Endothelial cell (in vitro differentiated cells): Measurements from ENCODE around the gene COBLL1. TPM values are rescaled to one million over a fixed set of nuclear protein-coding genes. Genes with fewer than 3 reads are reported as not detected.

Experiments used
- DNase-seq: peaks from one replicate; pipeline ENCODE4 v3.0.0; 2021; ENCODE audit warnings: low spot score
- H3K27ac Mint-ChIP-seq: one replicate; pipeline ENCODE4 v1.8.0; 2021; ENCODE audit warnings: mixed read lengths, inconsistent platforms; ENCODE audit not compliant: unreplicated experiment
- H3K27me3 Mint-ChIP-seq: one replicate; pipeline ENCODE4 v1.8.0; 2021; ENCODE audit warnings: mild to moderate bottlenecking, moderate library complexity, mixed read lengths, inconsistent platforms; ENCODE audit not compliant: unreplicated experiment
- H3K36me3 Mint-ChIP-seq: one replicate; pipeline ENCODE4 v1.8.0; 2021; ENCODE audit warnings: mild to moderate bottlenecking, low read depth, mixed read lengths, inconsistent platforms; ENCODE audit not compliant: unreplicated experiment
- H3K4me1 Mint-ChIP-seq: one replicate; pipeline ENCODE4 v1.8.0; 2021; ENCODE audit warnings: mild to moderate bottlenecking, mixed read lengths, inconsistent platforms; ENCODE audit not compliant: unreplicated experiment
- H3K4me3 Mint-ChIP-seq: one replicate; pipeline ENCODE4 v1.8.0; 2021; ENCODE audit warnings: mild to moderate bottlenecking, mixed read lengths, inconsistent platforms; ENCODE audit not compliant: unreplicated experiment
- H3K9me3 Mint-ChIP-seq: one replicate; pipeline ENCODE4 v1.8.0; 2021; ENCODE audit warnings: mixed read lengths, inconsistent platforms; ENCODE audit not compliant: unreplicated experiment
- CTCF ChIP-seq: fragments of 200-600 bp; sonication (generic); IDR thresholded peaks from one replicate; pipeline ENCODE4 v1.5.0; 2021; ENCODE audit warnings: antibody characterized with exemption; ENCODE audit not compliant: unreplicated experiment
- total RNA-seq: library from RNA; stranded (reverse); fragmentation: NEBNext Ultra II Directional; extraction: Animal tissue kit (Norgen Biotek cat#: 25700); gene quantifications from one replicate; pipeline ENCODE4 v1.2.1, GENCODE V29; 2021; ENCODE audit not compliant: unreplicated experiment

The COBLL1 gene
- total RNA-seq, 1 donor from 2014 or later, result 46.6 TPM

DNA sequence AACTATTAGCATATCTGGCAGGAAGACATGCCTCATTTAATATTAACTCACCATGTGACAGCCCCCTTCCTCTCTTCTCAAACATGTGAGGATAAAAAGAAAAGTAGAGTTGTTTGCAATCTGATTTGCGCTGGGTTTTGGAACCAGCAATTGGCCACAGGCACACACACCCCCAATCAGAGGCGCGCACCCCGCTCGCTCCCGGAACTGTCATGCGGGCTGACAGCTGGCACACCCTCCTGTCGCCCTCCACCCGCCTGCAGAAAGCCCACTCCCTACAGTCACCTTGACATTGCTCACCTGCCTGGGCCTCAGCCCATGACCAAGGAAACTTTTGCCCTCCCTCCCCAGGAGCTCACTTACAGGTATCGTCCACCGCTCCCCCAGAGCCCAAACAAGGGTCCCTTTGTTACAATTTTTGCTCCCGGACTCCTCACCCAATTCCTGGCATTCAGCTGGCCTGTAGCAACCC lies 1.1 kb downstream of the COBLL1 start:
- no peak for TF ChIP-seq CTCF
- no peaks in the 10 kb centered on the region for H3K9me3 Mint-ChIP-seq
- H3K27me3 Mint-ChIP-seq, result peaks cover 5% of the 10 kb centered on the region
- H3K4me3 Mint-ChIP-seq, result peak overlapping the region; percentile 93
- no peaks in the 10 kb centered on the region for H3K36me3 Mint-ChIP-seq
- peak overlapping the region; percentile 15 for H3K27ac Mint-ChIP-seq
- H3K4me1 Mint-ChIP-seq, result peaks cover 11% of the 10 kb centered on the region
- DNase-seq, result peak; percentile 25

- peak overlapping the region; percentile 15 for H3K27ac Mint-ChIP-seq
- H3K4me3 Mint-ChIP-seq, result peak overlapping the region; percentile 93
- no peaks in the 10 kb centered on the region for H3K9me3 Mint-ChIP-seq
- H3K4me1 Mint-ChIP-seq, result peaks cover 11% of the 10 kb centered on the region
- no peak for DNase-seq
- peaks cover 5% of the 10 kb centered on the region for H3K27me3 Mint-ChIP-seq
- H3K36me3 Mint-ChIP-seq, result no peaks in the 10 kb centered on the region
- TF ChIP-seq CTCF, result no peak
These were observed 1.6 kb downstream of the COBLL1 start for GRCh38 chr2:164839914-164840457.

DNA sequence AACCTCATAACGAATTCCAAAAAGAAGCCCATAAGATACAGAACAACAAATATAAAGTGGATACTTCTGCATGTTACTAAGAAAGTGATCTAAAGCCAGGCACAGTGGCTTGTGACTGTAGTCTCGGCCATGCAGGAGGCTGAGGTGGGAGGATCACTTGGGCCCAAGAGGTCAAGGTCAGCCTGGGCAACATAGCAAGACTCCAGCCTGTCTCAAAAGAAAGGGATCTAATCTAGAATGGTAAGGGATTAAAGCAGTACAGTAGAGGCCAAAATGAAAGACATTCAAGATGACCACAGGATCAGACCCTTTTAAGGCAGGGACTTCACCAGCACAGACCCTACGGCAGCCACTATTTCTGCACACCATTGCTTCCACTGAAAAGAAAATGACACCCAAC lies 3.8 kb downstream of the COBLL1 start:
- H3K4me1 Mint-ChIP-seq, result peaks cover 11% of the 10 kb centered on the region
- H3K4me3 Mint-ChIP-seq, result no peak overlapping the region
- no peak for DNase-seq
- TF ChIP-seq CTCF, result no peak
- H3K27ac Mint-ChIP-seq, result no peak overlapping the region
- no peaks in the 10 kb centered on the region for H3K9me3 Mint-ChIP-seq
- no peaks in the 10 kb centered on the region for H3K36me3 Mint-ChIP-seq
- H3K27me3 Mint-ChIP-seq, result peaks cover 5% of the 10 kb centered on the region

- H3K4me1 Mint-ChIP-seq, result peaks cover 13% of the 10 kb centered on the region
- DNase-seq, result no peak
- H3K4me3 Mint-ChIP-seq, result no peak overlapping the region
- no peaks in the 10 kb centered on the region for H3K36me3 Mint-ChIP-seq
- no peaks in the 10 kb centered on the region for H3K9me3 Mint-ChIP-seq
- TF ChIP-seq CTCF, result no peak
- H3K27ac Mint-ChIP-seq, result no peak overlapping the region
- peaks cover 5% of the 10 kb centered on the region for H3K27me3 Mint-ChIP-seq
These were observed 4.7 kb downstream of the COBLL1 start for GRCh38 chr2:164836907-164837306.

DNA sequence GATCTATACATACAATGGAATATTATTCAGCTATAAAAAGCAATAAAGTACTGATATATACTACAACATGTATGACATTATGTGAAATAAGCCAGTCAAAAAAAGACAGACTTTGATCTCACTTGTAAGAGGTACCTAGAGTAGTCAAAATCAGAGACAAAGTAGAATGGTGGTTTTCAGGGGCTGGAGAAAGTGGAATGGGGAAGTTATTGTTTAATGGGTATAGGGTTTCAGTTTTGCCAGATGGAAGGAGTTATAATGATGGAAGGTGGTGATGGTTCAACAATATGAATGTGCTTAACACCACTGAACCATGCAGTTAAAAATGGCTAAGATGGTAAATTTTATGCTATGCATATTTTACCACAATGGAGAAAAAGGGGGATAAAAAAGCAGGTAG lies 6.3 kb downstream of the COBLL1 start:
- Mint-ChIP-seq H3K4me1 (peaks cover 14% of the 10 kb centered on the region), H3K9me3 (no peaks in the 10 kb centered on the region), H3K4me3 (no peak overlapping the region), H3K27ac (no peak overlapping the region), H3K36me3 (no peaks in the 10 kb centered on the region), H3K27me3 (peaks cover 1% of the 10 kb centered on the region)
- no peak for TF ChIP-seq CTCF
- DNase-seq, result no peak
